ENCODE results near the gene PADI1.
A peak's percentile ranks its signal among the peaks of the same experiment; 100 is the strongest.

Gene PADI1

DNA sequence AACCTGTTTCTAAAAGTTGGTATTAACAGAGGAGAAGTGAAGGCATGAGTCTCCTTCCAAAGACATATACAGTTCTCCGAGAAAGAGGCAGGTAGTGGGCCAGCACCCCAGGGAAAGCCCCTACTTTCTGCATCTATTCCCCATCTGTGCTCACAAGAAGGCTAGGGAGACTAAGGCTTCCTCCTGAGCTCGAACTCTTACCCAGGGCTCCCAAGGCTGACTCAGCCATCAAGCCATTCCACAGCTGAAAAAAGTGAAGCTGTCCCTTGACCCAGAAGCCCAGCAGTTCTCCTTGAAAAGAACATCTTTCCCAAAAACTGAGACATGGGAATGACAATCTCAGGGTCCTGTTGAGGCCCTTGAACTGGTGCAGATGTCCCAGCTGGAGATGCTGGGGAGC lies 42.0 kb downstream of the PADI1 start:
- peaks cover 45% of the 10 kb centered on the region for H3K4me1 Mint-ChIP-seq
- H3K9me3 Mint-ChIP-seq = no peaks in the 10 kb centered on the region
- peaks cover 28% of the 10 kb centered on the region for H3K27me3 Mint-ChIP-seq (ENCODE audit: low read depth, poor library complexity)
- no peak overlapping the region for H3K27ac Mint-ChIP-seq
- no peak overlapping the region for H3K4me3 Mint-ChIP-seq
- TF ChIP-seq, protein P1, sequence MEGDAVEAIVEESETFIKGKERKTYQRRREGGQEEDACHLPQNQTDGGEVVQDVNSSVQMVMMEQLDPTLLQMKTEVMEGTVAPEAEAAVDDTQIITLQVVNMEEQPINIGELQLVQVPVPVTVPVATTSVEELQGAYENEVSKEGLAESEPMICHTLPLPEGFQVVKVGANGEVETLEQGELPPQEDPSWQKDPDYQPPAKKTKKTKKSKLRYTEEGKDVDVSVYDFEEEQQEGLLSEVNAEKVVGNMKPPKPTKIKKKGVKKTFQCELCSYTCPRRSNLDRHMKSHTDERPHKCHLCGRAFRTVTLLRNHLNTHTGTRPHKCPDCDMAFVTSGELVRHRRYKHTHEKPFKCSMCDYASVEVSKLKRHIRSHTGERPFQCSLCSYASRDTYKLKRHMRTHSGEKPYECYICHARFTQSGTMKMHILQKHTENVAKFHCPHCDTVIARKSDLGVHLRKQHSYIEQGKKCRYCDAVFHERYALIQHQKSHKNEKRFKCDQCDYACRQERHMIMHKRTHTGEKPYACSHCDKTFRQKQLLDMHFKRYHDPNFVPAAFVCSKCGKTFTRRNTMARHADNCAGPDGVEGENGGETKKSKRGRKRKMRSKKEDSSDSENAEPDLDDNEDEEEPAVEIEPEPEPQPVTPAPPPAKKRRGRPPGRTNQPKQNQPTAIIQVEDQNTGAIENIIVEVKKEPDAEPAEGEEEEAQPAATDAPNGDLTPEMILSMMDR (IDR thresholded peaks at IDR 0.05) = no peak
- no peaks in the 10 kb centered on the region for H3K36me3 Mint-ChIP-seq (ENCODE audit: low read depth)
- no peak for DNase-seq

DNA sequence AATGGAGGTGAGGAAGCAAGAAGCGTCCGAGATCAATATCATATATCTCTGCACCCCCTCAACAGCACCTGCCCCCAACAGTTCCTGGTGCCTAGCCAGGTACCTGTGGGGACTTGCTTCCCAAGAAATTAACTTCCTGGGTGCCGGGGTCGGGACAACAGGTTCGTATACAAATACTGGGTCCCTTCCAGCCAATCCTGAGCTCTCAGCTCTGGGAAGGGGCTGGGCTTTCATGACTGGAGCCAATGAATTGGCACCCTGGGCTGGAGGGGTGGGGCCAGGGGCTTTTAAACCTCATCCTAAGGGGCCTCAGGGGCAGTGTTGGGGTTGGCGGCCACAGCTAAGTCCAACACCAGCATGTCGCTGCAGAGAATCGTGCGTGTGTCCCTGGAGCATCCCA lies 43.9 kb downstream of the PADI1 start, which contains the start of gene PADI3:
Gene PADI3, plus strand, starts transcription at position 318 of the 400 bp plus-strand sequence. Its CDS starts 40 bp downstream, at position 358.
- Mint-ChIP-seq H3K4me1 (peaks cover 43% of the 10 kb centered on the region), H3K27me3 (ENCODE audit: low read depth, poor library complexity) (peaks cover 10% of the 10 kb centered on the region), H3K27ac (no peak within 1 kb of the TSS), H3K9me3 (no peaks in the 10 kb centered on the region), H3K36me3 (ENCODE audit: low read depth) (no peaks in the 10 kb centered on the region), H3K4me3 (no peak within 1 kb of the TSS)
- TF ChIP-seq, protein P1 (IDR thresholded peaks at IDR 0.05) = no peak
- DNase-seq = no peak

DNA sequence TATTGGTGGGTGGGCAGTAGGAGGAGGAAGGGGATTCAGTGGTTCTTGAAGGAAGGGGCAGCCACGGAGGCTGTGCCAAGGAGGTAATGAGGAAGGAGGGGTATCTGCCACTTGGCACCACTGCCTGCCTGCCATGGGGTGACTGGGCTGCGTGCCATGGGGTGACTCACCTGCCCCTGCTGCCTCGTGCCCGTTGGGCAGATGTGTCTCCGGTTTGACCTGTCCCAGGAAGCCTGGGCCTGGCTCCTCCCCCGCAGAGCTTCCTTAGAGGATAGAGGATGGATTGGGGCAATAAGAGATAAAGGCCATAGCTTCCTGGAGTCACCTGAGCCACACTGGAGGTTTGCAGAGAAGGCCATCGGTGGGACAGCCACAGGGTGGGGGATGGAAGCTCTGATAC lies 45.7 kb downstream of the PADI1 start:
- Mint-ChIP-seq H3K9me3 (no peaks in the 10 kb centered on the region), H3K27ac (no peak overlapping the region), H3K4me1 (peaks cover 30% of the 10 kb centered on the region), H3K4me3 (no peak overlapping the region), H3K36me3 (ENCODE audit: low read depth) (no peaks in the 10 kb centered on the region), H3K27me3 (ENCODE audit: low read depth, poor library complexity) (peaks cover 10% of the 10 kb centered on the region)
- DNase-seq = no peak
- TF ChIP-seq, protein P1 (IDR thresholded peaks at IDR 0.05) = no peak

DNA sequence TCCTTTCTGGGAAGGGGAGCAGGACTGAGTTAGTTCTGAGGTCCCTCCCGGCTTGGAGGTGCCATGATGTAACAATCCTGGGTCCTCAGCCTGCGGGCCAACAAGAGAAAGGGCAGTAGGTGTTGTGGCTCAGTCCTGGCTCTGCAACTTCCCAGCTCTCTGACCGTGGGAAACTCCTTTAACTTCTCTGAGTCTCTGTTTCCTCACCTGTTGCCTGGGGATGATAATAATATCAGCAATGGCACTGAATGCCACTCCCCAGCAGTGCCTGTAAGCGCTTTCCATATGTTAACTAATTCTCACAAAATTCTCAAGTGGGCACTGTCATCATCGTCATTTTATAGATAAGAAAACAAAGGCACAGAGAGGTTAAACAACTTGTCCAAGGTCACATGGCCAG lies 46.3 kb downstream of the PADI1 start:
- DNase-seq = no peak
- peak overlapping the region; percentile 30 for H3K27ac Mint-ChIP-seq
- H3K36me3 Mint-ChIP-seq (ENCODE audit: low read depth) = no peaks in the 10 kb centered on the region
- H3K4me1 Mint-ChIP-seq = peaks cover 23% of the 10 kb centered on the region
- H3K9me3 Mint-ChIP-seq = no peaks in the 10 kb centered on the region
- H3K4me3 Mint-ChIP-seq = no peak overlapping the region
- TF ChIP-seq, protein P1 (IDR thresholded peaks at IDR 0.05) = no peak
- peaks cover 14% of the 10 kb centered on the region for H3K27me3 Mint-ChIP-seq (ENCODE audit: low read depth, poor library complexity)

DNA sequence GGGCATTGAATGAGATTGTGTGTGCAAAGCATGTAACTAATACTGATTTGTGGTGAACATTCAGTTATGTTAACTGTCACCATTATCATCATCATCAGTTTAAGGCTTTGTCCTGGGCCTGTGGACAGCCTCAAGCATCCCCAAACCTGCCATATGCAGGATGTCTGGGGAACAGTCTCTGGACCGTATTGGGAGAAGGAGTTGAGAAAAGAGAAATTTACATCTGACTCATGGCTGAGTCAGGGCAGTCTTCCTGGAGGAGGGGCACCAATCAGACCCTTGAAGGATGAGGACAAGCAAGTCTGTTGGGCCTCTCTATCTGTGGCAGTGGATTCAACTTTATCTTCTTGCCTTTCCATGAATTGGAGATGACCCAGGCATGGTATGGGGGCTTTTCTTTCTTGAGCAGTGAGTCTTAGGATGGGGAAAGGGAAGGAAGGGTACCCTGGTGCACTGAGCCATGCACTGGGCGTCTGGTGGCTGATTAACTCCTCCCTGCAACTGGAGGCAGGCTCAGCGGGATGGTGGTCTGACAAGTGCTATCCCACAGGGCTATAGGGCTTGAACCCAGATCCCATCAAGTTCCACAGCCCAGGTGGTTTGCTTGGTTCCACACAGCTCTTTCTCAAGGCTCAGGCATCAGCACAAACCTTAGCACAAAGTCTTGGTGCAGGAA lies 46.9 kb downstream of the PADI1 start:
- TF ChIP-seq, protein P1 (IDR thresholded peaks at IDR 0.05) = no peak
- H3K36me3 Mint-ChIP-seq (ENCODE audit: low read depth) = no peaks in the 10 kb centered on the region
- H3K9me3 Mint-ChIP-seq = no peaks in the 10 kb centered on the region
- H3K4me1 Mint-ChIP-seq = peaks cover 17% of the 10 kb centered on the region
- no peak overlapping the region for H3K4me3 Mint-ChIP-seq
- DNase-seq = no peak
- H3K27me3 Mint-ChIP-seq (ENCODE audit: low read depth, poor library complexity) = peaks cover 20% of the 10 kb centered on the region
- peak overlapping the region; percentile 30 for H3K27ac Mint-ChIP-seq

DNA sequence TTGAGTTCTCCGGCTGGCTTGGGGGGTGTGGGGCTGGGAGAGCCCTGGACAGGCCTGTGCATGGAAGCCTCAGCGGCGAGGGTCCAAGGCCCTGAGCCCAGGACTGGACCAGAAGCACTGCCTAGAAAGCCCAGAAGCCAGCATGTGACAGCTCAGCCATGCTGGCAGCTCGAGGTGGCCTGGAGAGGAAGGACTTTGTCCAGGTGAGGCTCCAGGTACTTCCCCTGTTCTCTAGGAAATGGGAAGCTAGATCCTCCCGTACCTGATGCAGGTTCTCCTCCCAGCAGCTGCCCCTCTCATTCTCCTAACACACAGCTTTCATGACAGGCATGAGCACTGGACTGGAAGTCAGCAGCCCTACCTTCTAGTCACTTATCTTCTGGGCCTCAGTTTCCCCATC lies 50.4 kb downstream of the PADI1 start:
- peaks cover 30% of the 10 kb centered on the region for H3K27me3 Mint-ChIP-seq (ENCODE audit: low read depth, poor library complexity)
- TF ChIP-seq, protein P1 (IDR thresholded peaks at IDR 0.05) = no peak
- H3K27ac Mint-ChIP-seq = no peak overlapping the region
- H3K9me3 Mint-ChIP-seq = no peaks in the 10 kb centered on the region
- no peak overlapping the region for H3K4me3 Mint-ChIP-seq
- H3K4me1 Mint-ChIP-seq = peaks cover 15% of the 10 kb centered on the region
- DNase-seq = no peak
- no peaks in the 10 kb centered on the region for H3K36me3 Mint-ChIP-seq (ENCODE audit: low read depth)

Measured in nephron progenitor cell (in vitro differentiated cells).